HCT116 (cell line): ENCODE measurements around the gene ZNF541. TPM values are rescaled to one million over a fixed set of nuclear protein-coding genes. Genes with fewer than 3 reads are reported as not detected.

Experiments
- ATAC-seq: fragments of 200-7000 bp; cut with Tn5 transposase; 2 replicates; pipeline ENCODE4 v1.9.1; 2020; ENCODE audit warnings: mild to moderate bottlenecking, moderate library complexity
- BruUV-seq: library from RNA; stranded (reverse); fragments of 400-500 nt; replicated peaks from 2 replicates; lab custom pipeline; 2021; lab: Mats Ljungman, UMichigan
- CTCF ChIA-PET: fragments of 300-600 bp; sonication (Branson Sonifier 250); formaldehyde crosslinking; loops from one replicate; lab custom pipeline; 2021; ENCODE audit warnings: antibody characterized with exemption; lab: Charles Lee
- POLR2A ChIA-PET: fragments of 300-600, 350-600 bp; sonication (Branson Sonifier 250); formaldehyde crosslinking; loops from one replicate; lab custom pipeline; 2021; ENCODE audit warnings: antibody characterized with exemption; lab: Charles Lee
- RAD21 ChIA-PET, 2 experiments: fragments of 300-600 bp; sonication (Branson Sonifier 250); formaldehyde crosslinking; loops; one replicate each; lab custom pipeline; 2023; ENCODE audit warnings: low total read pairs in 2 of 2; ENCODE audit not compliant: uncharacterized antibody in 2 of 2, unreplicated experiment in 2 of 2, low non-redundant PET in 1 of 2; lab: Charles Lee
- DNase-seq: peaks from one replicate; pipeline ENCODE4 v3.0.0-alpha.2; 2010; ENCODE audit warnings: low read depth, low spot score
- H2AFZ ChIP-seq: fragments of 200-600 bp; shearing (Covaris generic), sonication (generic); 2 replicates; pipeline ENCODE4 v1.6.1; 2017; ENCODE audit warnings: low read depth, mixed run types, mixed read lengths, antibody characterized with exemption, low read length; ENCODE audit not compliant: poor library complexity, severe bottlenecking
- H3K27ac ChIP-seq: 2 replicates; pipeline ENCODE4 v1.5.1; 2012; ENCODE audit warnings: low read depth, low read length
- H3K27me3 ChIP-seq: fragments of 200-600 bp; sonication (generic); 2 replicates; pipeline ENCODE4 v1.6.1; 2016; ENCODE audit warnings: mixed run types, low read length, mixed read lengths; ENCODE audit not compliant: insufficient read depth
- H3K36me3 ChIP-seq, 2 experiments: fragments of 200-500 bp in 1 of 2; fragments of 200-600 bp in 1 of 2; sonication (Bioruptor generic) in 1 of 2; sonication (generic) in 1 of 2; 2 replicates each; pipeline versions ENCODE4 v1.5.1 to v1.6.1; 2014 to 2016; ENCODE audit warnings: low read length in 2 of 2, inconsistent platforms in 1 of 2, mixed read lengths in 1 of 2, mixed run types in 1 of 2; ENCODE audit not compliant: insufficient read depth in 2 of 2, control insufficient read depth in 1 of 2
- H3K4me1 ChIP-seq, 2 experiments: fragments of 200-600 bp in 1 of 2; sonication (generic) in 1 of 2; 2 replicates each; pipeline versions ENCODE4 v1.5.1 to v1.6.1; 2012 to 2017; ENCODE audit warnings: low read length in 2 of 2, inconsistent platforms in 1 of 2, mild to moderate bottlenecking in 1 of 2, mixed read lengths in 1 of 2, mixed run types in 1 of 2, moderate library complexity in 1 of 2; ENCODE audit not compliant: insufficient read depth in 2 of 2, control insufficient read depth in 1 of 2
- H3K4me2 ChIP-seq: fragments of 200-600 bp; sonication (generic); 2 replicates; pipeline ENCODE4 v1.6.1; 2017; ENCODE audit warnings: mixed run types, low read length, mixed read lengths
- H3K4me3 ChIP-seq, 2 experiments: fragments of 200-600 bp in 1 of 2; sonication (generic) in 1 of 2; replicated peaks in 1 of 2; 2 replicates each; pipeline ENCODE4 v1.5.1; 2011 to 2016; ENCODE audit warnings: low read length in 2 of 2, control low read depth in 1 of 2, low read depth in 1 of 2, mild to moderate bottlenecking in 1 of 2, mixed read lengths in 1 of 2, mixed run types in 1 of 2
- H3K79me2 ChIP-seq: fragments of 200-600 bp; sonication (generic); 2 replicates; pipeline ENCODE4 v1.6.1; 2017; ENCODE audit warnings: mild to moderate bottlenecking, mixed run types, low read length, moderate library complexity, mixed read lengths; ENCODE audit not compliant: insufficient read depth
- H3K9ac ChIP-seq: fragments of 200-600 bp; sonication (generic); 2 replicates; pipeline ENCODE4 v1.6.1; 2016; ENCODE audit warnings: low read length, mixed read lengths
- H3K9me2 ChIP-seq: fragments of 200-600 bp; sonication (generic), shearing (Covaris generic); 2 replicates; pipeline ENCODE4 v1.6.1; 2017; ENCODE audit warnings: mixed run types, mild to moderate bottlenecking, moderate library complexity; ENCODE audit not compliant: insufficient read depth
- H3K9me3 ChIP-seq, 2 experiments: fragments of 200-500 bp in 1 of 2; fragments of 200-600 bp in 1 of 2; sonication (Bioruptor generic) in 1 of 2; sonication (generic) in 1 of 2; 2 replicates each; pipeline ENCODE4 v1.6.1; 2014 to 2017; ENCODE audit warnings: low read length in 2 of 2, mixed read lengths in 2 of 2, inconsistent platforms in 1 of 2, low read depth in 1 of 2, mild to moderate bottlenecking in 1 of 2, mixed run types in 1 of 2, moderate library complexity in 1 of 2; ENCODE audit not compliant: control insufficient read depth in 1 of 2, insufficient read depth in 1 of 2
- H4K20me1 ChIP-seq: fragments of 200-600 bp; sonication (generic), shearing (Covaris generic); 2 replicates; pipeline ENCODE4 v1.6.1; 2017; ENCODE audit warnings: mixed run types, mild to moderate bottlenecking, moderate library complexity; ENCODE audit not compliant: insufficient read depth
- ELF1 ChIP-seq: IDR thresholded peaks from 2 replicates; pipeline ENCODE4 v1.6.1; 2012; ENCODE audit warnings: low read depth, borderline replicate concordance
- JUND ChIP-seq: IDR thresholded peaks from 2 replicates; pipeline ENCODE4 v1.6.1; 2012
- RAD21 ChIP-seq: IDR thresholded peaks from 2 replicates; pipeline ENCODE4 v1.6.1; 2012; ENCODE audit warnings: low read depth, mild to moderate bottlenecking
- YY1 ChIP-seq: IDR thresholded peaks from 2 replicates; pipeline ENCODE4 v1.6.1; 2011; ENCODE audit warnings: low read length, low read depth, moderate library complexity, mild to moderate bottlenecking; ENCODE audit not compliant: insufficient replicate concordance; ENCODE audit errors: extremely low read depth
- ZFX ChIP-seq: fragments of 450-650 bp; IDR thresholded peaks from 2 replicates; pipeline ENCODE4 v1.6.1; 2017
- ZNF274 ChIP-seq: fragments of 200-500 bp; sonication (Bioruptor generic); IDR thresholded peaks from 2 replicates; pipeline ENCODE4 v1.6.1; 2014; ENCODE audit warnings: mild to moderate bottlenecking, low read depth, low read length, inconsistent platforms
- intact Hi-C: fragments of 100-400 bp; cut with micrococcal nuclease; formaldehyde crosslinking; loops from 2 replicates; pipeline ENCODE4 v1.10.0; 2022
- total RNA-seq: library from RNA; stranded (reverse); gene quantifications from one replicate; pipeline ENCODE4 v1.2.1, GENCODE V29; 2021; ENCODE audit not compliant: unreplicated experiment
- TF ChIP-seq, protein P1 (sequence below), 3 experiments: fragments of 200-600 bp in 1 of 3; sonication (generic) in 1 of 3; IDR thresholded peaks in 2 of 3; conservative IDR thresholded peaks in 1 of 3; 2 replicates each; pipeline ENCODE4 v1.5.1; 2012 to 2017; ENCODE audit warnings: low read depth in 2 of 3, low read length in 2 of 3, antibody characterized with exemption in 1 of 3, borderline replicate concordance in 1 of 3, control low read depth in 1 of 3, mild to moderate bottlenecking in 1 of 3, mixed read lengths in 1 of 3, mixed run types in 1 of 3, moderate library complexity in 1 of 3; ENCODE audit not compliant: insufficient read depth in 1 of 3
- TF ChIP-seq, protein P2 (sequence below): IDR thresholded peaks from 2 replicates; pipeline ENCODE4 v1.6.1; 2012
- TF ChIP-seq, protein P3 (sequence below): IDR thresholded peaks from 2 replicates; pipeline ENCODE4 v1.6.1; 2012

ZNF541 gene
- total RNA-seq, 1 experiment from 2014 or later, result not detected

DNA sequence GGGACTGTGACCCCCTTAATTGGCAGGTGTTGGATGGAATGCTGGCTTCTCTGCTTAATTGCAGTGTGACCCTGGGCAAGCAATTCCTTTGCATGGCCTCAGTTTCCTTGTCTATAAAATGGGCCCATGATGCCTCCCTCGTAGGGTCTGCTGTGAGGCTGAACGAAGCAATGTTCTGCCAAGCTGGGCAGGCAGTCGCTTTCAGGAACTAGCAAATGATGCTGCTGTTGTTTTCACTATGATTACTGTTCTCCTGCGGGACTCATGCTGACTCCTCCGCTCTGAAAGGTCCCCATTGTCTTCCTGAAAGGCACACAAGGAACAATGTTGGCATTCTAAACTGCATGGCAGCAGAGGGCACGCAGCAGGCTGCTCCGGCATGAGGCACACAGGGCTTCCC is 42.8 kb upstream of the ZNF541 start:
- POLR2A ChIA-PET, result no interaction called here
- no peak overlapping the region for H3K9ac ChIP-seq
- CTCF ChIA-PET, result no interaction called here
- no peaks in the 10 kb centered on the region for H3K9me2 ChIP-seq
- H4K20me1 ChIP-seq, result no peaks in the 10 kb centered on the region
- no peaks in the 10 kb centered on the region for H3K9me3 ChIP-seq
- H3K4me1 ChIP-seq, result peaks cover 6 to 8% of the 10 kb centered on the region in 2 experiments; a peak in 3 of 4 replicates
- ATAC-seq, result no peak
- RAD21 ChIA-PET, result no interaction called here
- no TSS peak for BruUV-seq
- H3K27ac ChIP-seq, result no peak overlapping the region
- no peak for DNase-seq
- H3K36me3 ChIP-seq, result no peaks in the 10 kb centered on the region
- H3K4me3 ChIP-seq, result no peak overlapping the region
- H3K27me3 ChIP-seq, result no peaks in the 10 kb centered on the region
- TF ChIP-seq YY1 (no peak), RAD21 (no peak), ELF1 (no peak), ZFX (no peak), JUND (no peak), ZNF274 (no peak)
- TF ChIP-seq, protein P1, sequence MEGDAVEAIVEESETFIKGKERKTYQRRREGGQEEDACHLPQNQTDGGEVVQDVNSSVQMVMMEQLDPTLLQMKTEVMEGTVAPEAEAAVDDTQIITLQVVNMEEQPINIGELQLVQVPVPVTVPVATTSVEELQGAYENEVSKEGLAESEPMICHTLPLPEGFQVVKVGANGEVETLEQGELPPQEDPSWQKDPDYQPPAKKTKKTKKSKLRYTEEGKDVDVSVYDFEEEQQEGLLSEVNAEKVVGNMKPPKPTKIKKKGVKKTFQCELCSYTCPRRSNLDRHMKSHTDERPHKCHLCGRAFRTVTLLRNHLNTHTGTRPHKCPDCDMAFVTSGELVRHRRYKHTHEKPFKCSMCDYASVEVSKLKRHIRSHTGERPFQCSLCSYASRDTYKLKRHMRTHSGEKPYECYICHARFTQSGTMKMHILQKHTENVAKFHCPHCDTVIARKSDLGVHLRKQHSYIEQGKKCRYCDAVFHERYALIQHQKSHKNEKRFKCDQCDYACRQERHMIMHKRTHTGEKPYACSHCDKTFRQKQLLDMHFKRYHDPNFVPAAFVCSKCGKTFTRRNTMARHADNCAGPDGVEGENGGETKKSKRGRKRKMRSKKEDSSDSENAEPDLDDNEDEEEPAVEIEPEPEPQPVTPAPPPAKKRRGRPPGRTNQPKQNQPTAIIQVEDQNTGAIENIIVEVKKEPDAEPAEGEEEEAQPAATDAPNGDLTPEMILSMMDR (IDR thresholded peaks at IDR 0.05 in 2 of 3, conservative IDR thresholded peaks at IDR 0.05 in 1 of 3; ENCODE audit: borderline replicate concordance in 1 of 3, insufficient read depth in 1 of 3, low read depth in 2 of 3, low read length in 2 of 3), result no peak
- TF ChIP-seq, protein P2, sequence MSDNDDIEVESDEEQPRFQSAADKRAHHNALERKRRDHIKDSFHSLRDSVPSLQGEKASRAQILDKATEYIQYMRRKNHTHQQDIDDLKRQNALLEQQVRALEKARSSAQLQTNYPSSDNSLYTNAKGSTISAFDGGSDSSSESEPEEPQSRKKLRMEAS, result no peak
- TF ChIP-seq, protein P3, sequence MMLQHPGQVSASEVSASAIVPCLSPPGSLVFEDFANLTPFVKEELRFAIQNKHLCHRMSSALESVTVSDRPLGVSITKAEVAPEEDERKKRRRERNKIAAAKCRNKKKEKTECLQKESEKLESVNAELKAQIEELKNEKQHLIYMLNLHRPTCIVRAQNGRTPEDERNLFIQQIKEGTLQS, result no peak
- intact Hi-C loops, result no loop called here
- no peak overlapping the region for H2AFZ ChIP-seq
- peaks cover 90% of the 10 kb centered on the region for H3K79me2 ChIP-seq
- H3K4me2 ChIP-seq, result no peak overlapping the region
